Erythroblast (primary cell): Measurements from ENCODE around the gene FTSJ1.
A peak's percentile ranks its signal among the peaks of the same experiment; 100 is the strongest.

Experiments
- GATA1 ChIP-seq: IDR thresholded peaks from 2 replicates; pipeline ENCODE4 v1.6.1; 2011; ENCODE audit warnings: low read depth, mild to moderate bottlenecking, control low read depth, low read length, moderate library complexity
- POLR2A ChIP-seq: IDR thresholded peaks from 2 replicates; pipeline ENCODE4 v1.6.1; 2011; ENCODE audit warnings: mild to moderate bottlenecking, low read length

DNA sequence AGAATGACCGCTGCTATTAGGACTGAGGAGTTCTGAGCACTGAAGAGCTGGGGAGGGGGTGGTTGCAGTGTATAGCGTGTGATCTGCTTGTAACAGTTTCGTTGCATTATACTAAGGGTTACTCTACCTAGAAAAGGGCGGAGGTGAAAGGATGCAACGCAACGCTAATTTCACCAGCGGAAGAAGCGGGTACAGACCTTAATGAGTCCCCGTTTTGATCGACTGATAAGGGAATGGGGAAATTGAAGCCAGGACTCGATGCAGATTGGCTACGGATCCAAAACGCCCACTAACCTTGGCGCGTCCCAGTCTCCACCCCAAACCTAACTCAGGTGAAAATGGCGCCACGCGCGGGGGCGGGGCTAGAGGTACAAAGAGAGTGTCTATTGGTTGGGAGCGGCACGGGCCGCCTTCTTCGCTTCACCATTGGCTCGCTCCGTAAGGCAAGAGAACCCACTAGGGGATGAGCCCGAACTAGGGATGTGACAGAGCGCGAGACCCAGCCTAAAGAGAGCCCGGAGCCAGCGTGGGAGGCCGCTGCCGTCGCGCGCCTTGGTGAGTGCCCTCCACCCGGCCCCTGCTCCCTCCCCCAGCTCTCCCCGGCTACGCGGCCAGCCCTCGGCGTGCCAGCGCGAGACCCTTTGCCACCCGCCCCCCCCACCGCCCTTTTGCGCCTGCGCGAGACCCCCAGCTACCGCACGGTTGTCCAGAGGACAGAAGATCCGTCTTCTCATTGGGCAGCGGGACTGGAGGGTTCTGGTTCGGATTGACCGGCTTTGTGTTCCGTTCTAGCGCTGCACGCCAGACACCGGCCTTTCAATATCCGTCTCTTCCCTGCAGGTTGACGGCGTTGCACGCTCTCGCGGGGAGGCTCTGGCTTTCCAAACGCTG is 45.6 kb downstream of the FTSJ1 start, which contains the start of gene EBP:
- TF ChIP-seq POLR2A = peak; percentile 76
- TF ChIP-seq GATA1 = no peak
